OCI-LY3 (cell line): ENCODE results near the gene ZMYND19.
A peak's percentile ranks its signal among the peaks of the same experiment; 100 is the strongest.

ENCODE experiments used
- H2AFZ ChIP-seq: fragments of 200-600, 300-600 bp; shearing (Covaris generic); 2 replicates; pipeline ENCODE4 v1.6.0; 2014; ENCODE audit warnings: antibody characterized with exemption, low read depth, low read length
- H3K27ac ChIP-seq: fragments of 200-600, 300-600 bp; sonication (generic); 2 replicates; pipeline ENCODE4 v1.5.1; 2014; ENCODE audit warnings: mild to moderate bottlenecking, low read length, moderate library complexity, mixed read lengths
- H3K27me3 ChIP-seq: fragments of 200-600, 300-600 bp; sonication (generic); 2 replicates; pipeline ENCODE4 v1.6.1; 2014; ENCODE audit warnings: low read depth, low read length, mixed read lengths
- H3K36me3 ChIP-seq: fragments of 200-600, 300-600 bp; sonication (generic); replicated peaks from 2 replicates; pipeline ENCODE3; 2014; ENCODE audit warnings: low read depth, low read length, mixed read lengths
- H3K4me1 ChIP-seq: fragments of 300-600, 200-600 bp; sonication (generic); 2 replicates; pipeline ENCODE4 v1.6.1; 2014; ENCODE audit warnings: low read length, mixed read lengths
- H3K4me2 ChIP-seq: fragments of 200-600, 300-600 bp; sonication (generic); 2 replicates; pipeline ENCODE4 v1.6.1; 2014; ENCODE audit warnings: low read length, mixed read lengths
- H3K4me3 ChIP-seq: fragments of 300-600, 200-600 bp; sonication (generic); 2 replicates; pipeline ENCODE4 v1.5.1; 2014; ENCODE audit warnings: antibody characterized with exemption, mild to moderate bottlenecking, low read length, moderate library complexity
- H3K79me2 ChIP-seq: fragments of 300-600, 200-600 bp; shearing (Covaris generic); 2 replicates; pipeline ENCODE4 v1.6.1; 2014; ENCODE audit warnings: mild to moderate bottlenecking, low read length, mixed read lengths
- H3K9ac ChIP-seq: fragments of 300-600, 200-600 bp; shearing (Covaris generic); 2 replicates; pipeline ENCODE4 v1.6.0; 2014; ENCODE audit warnings: mild to moderate bottlenecking, low read length, moderate library complexity
- H3K9me3 ChIP-seq: fragments of 200-600, 300-600 bp; shearing (Covaris generic); 2 replicates; pipeline ENCODE4 v1.6.1; 2014; ENCODE audit warnings: low read length, mixed read lengths; ENCODE audit not compliant: insufficient read depth
- H4K20me1 ChIP-seq: fragments of 200-600, 300-600 bp; sonication (generic); 2 replicates; pipeline ENCODE4 v1.6.1; 2016; ENCODE audit warnings: low read length, mixed read lengths; ENCODE audit not compliant: insufficient read depth
- EZH2phosphoT487 ChIP-seq: fragments of 200-600 bp; shearing (Covaris generic); IDR thresholded peaks from 2 replicates; pipeline ENCODE4 v1.6.1; 2018; ENCODE audit warnings: antibody characterized with exemption, mixed run types, low read depth
- TF ChIP-seq, protein P1 (sequence below): fragments of 200-600, 300-600 bp; sonication (generic); IDR thresholded peaks from 2 replicates; pipeline ENCODE4 v1.5.1; 2014; ENCODE audit warnings: antibody characterized with exemption, low read length, low read depth

ZMYND19 gene

DNA sequence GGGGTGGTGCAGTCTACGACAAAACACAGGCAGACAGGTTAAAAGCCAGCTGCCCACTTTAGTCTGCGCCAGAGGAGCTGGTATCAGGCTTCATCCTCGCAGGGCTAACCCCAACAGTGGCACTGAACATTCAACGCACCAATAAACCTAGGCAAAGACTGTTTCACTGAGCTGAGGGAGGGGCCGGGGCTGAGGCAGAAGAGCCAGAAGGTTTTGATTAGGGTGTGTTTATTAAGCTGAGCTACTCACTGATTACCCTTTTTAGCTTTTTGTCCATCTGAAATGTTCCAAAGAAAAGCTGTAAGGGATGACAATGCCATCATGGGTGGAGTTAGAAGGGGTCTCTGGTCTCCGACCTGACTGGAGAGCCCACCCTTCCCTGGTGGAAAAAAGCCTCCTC, 1.4 kb downstream of the ZMYND19 start:
- no peaks in the 10 kb centered on the region for H3K9me3 ChIP-seq
- peak overlapping the region; percentile 88 for H3K4me3 ChIP-seq
- no peak overlapping the region for H2AFZ ChIP-seq
- H3K79me2 ChIP-seq = peaks cover 27% of the 10 kb centered on the region
- H3K9ac ChIP-seq = peak overlapping the region; percentile 77
- no peak overlapping the region for H3K27ac ChIP-seq
- H3K36me3 ChIP-seq = peaks cover 28% of the 10 kb centered on the region
- H4K20me1 ChIP-seq = peaks cover 12% of the 10 kb centered on the region
- H3K4me1 ChIP-seq = peaks cover 8% of the 10 kb centered on the region
- TF ChIP-seq, protein P1, sequence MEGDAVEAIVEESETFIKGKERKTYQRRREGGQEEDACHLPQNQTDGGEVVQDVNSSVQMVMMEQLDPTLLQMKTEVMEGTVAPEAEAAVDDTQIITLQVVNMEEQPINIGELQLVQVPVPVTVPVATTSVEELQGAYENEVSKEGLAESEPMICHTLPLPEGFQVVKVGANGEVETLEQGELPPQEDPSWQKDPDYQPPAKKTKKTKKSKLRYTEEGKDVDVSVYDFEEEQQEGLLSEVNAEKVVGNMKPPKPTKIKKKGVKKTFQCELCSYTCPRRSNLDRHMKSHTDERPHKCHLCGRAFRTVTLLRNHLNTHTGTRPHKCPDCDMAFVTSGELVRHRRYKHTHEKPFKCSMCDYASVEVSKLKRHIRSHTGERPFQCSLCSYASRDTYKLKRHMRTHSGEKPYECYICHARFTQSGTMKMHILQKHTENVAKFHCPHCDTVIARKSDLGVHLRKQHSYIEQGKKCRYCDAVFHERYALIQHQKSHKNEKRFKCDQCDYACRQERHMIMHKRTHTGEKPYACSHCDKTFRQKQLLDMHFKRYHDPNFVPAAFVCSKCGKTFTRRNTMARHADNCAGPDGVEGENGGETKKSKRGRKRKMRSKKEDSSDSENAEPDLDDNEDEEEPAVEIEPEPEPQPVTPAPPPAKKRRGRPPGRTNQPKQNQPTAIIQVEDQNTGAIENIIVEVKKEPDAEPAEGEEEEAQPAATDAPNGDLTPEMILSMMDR = no peak
- no peak for TF ChIP-seq EZH2phosphoT487
- H3K27me3 ChIP-seq = no peaks in the 10 kb centered on the region
- peak overlapping the region; percentile 95 for H3K4me2 ChIP-seq

DNA sequence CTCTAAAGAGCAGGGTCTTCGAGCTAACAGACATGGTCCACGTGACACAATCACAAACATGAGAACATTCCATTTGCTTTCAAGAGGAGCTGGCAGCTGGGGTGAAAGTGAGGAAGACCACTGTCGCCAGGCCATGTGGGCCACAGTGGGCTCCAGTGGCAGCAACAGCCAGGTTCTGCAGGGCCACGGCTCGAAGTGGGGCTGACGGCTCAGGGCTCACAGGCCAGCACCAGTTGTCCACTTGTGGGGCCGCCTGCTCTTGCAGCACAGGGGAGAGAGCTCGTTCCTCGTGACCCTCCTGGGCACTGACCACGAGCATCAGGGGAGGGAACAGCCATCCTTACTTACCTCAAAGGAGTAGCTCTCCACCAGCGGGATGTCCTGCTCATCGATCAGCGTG, 2.0 kb downstream of the ZMYND19 start:
- Histone ChIP-seq H3K79me2 (peaks cover 28% of the 10 kb centered on the region), H2AFZ (no peak overlapping the region), H3K27me3 (no peaks in the 10 kb centered on the region), H3K9me3 (no peaks in the 10 kb centered on the region), H3K4me1 (peaks cover 8% of the 10 kb centered on the region), H3K4me2 (no peak overlapping the region), H3K4me3 (no peak overlapping the region), H3K36me3 (peaks cover 28% of the 10 kb centered on the region), H3K9ac (no peak overlapping the region), H3K27ac (no peak overlapping the region), H4K20me1 (peaks cover 17% of the 10 kb centered on the region)
- TF ChIP-seq, protein P1 = no peak
- TF ChIP-seq EZH2phosphoT487 = no peak

DNA sequence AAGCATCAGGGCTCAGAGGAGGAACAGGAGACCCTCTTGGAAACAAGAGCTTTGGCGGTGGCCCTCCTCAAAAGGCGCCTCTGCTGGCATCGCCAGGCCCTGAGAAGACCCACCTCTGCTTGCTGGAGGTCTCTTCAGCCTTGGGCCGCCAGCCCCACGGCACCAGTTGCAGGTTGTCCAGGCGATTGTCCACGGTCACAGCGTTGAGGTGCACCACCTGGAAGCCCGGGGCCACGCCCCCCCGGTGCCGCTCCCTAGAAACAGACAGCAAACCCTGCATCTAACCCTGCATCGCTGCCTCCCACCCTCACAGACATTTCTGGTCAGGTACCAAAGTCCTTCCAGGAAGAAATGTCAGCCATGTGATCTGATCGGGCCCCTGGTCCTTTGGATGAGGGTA, 3.5 kb downstream of the ZMYND19 start:
- peaks cover 32% of the 10 kb centered on the region for H3K36me3 ChIP-seq
- H3K79me2 ChIP-seq = peaks cover 28% of the 10 kb centered on the region
- H4K20me1 ChIP-seq = peaks cover 18% of the 10 kb centered on the region
- no peaks in the 10 kb centered on the region for H3K27me3 ChIP-seq
- TF ChIP-seq EZH2phosphoT487 = no peak
- TF ChIP-seq, protein P1 = no peak
- H3K4me3 ChIP-seq = no peak overlapping the region
- H3K9me3 ChIP-seq = no peaks in the 10 kb centered on the region
- H2AFZ ChIP-seq = no peak overlapping the region
- no peak overlapping the region for H3K27ac ChIP-seq
- no peak overlapping the region for H3K4me2 ChIP-seq
- no peak overlapping the region for H3K9ac ChIP-seq
- peaks cover 8% of the 10 kb centered on the region for H3K4me1 ChIP-seq

DNA sequence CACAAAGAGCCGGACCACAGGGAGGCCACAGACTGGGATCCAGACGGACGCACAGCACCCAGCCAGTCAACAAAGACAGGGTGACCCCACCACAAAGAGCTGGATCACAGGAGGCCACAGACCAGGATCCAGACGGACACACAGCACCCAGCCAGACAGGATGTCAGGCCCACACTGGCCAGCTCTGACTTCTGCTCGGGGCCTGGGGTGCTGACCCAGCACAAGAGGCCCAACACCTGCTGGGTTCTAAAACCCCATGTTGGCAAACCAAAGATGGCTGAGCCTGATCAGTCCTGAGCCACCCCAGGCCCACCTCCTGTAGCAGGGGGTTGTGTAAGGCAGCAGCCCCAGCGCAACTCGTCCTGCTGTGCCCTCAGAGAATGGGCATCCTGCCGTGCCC, 6.4 kb downstream of the ZMYND19 start:
- Histone ChIP-seq H3K4me1 (peaks cover 7% of the 10 kb centered on the region), H3K36me3 (peaks cover 35% of the 10 kb centered on the region), H4K20me1 (peaks cover 13% of the 10 kb centered on the region), H3K27ac (no peak overlapping the region), H2AFZ (no peak overlapping the region), H3K9ac (no peak overlapping the region), H3K4me2 (no peak overlapping the region), H3K27me3 (no peaks in the 10 kb centered on the region), H3K9me3 (no peaks in the 10 kb centered on the region), H3K79me2 (peaks cover 16% of the 10 kb centered on the region), H3K4me3 (no peak overlapping the region)
- TF ChIP-seq, protein P1 = no peak
- no peak for TF ChIP-seq EZH2phosphoT487
